HG02981 (cell line): ENCODE data around the gene TF.

Source experiments
- ATAC-seq: cut with Tn5 transposase; IDR thresholded peaks from one replicate; pipeline ENCODE4 v1.9.1; 2021; ENCODE audit warnings: mild to moderate bottlenecking, moderate library complexity; ENCODE audit not compliant: unreplicated experiment

TF gene

GRCh38 chr3:133746712-133747066 is 496 bp downstream of the TF start:
- ATAC-seq, result no peak

- no peak for ATAC-seq
Measured at GRCh38 chr3:133747373-133747772, 1.2 kb downstream of the TF start.

DNA sequence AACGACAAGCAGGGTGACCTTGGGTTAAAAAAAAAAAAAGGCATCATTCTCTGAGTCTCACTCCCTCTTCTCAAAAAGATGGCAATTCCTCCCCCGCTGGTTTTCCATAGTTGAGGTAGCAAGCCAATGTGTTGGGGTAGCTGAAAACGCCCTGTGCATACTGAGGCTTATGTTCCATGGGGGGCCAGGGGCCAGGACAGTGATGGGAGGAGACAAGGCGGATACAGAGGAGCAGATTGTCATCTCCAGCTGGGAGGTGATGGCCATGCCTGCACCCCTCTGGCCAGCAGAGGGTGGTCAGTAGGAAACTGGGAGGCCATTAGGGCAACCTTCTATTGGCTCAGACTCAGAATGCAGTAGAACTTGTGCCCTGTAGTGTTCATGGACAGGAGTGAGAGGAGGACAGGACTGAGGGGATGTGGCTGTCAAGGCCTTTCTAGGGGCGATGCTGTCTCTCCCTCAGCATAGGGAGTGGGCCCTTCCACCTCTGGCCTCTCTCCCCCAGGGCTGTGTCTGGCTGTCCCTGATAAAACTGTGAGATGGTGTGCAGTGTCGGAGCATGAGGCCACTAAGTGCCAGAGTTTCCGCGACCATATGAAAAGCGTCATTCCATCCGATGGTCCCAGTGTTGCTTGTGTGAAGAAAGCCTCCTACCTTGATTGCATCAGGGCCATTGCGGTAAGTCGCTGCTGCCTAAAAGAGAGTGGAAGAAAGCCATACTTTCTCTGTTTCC is 1.9 kb downstream of the TF start:
- ATAC-seq, result no peak

DNA sequence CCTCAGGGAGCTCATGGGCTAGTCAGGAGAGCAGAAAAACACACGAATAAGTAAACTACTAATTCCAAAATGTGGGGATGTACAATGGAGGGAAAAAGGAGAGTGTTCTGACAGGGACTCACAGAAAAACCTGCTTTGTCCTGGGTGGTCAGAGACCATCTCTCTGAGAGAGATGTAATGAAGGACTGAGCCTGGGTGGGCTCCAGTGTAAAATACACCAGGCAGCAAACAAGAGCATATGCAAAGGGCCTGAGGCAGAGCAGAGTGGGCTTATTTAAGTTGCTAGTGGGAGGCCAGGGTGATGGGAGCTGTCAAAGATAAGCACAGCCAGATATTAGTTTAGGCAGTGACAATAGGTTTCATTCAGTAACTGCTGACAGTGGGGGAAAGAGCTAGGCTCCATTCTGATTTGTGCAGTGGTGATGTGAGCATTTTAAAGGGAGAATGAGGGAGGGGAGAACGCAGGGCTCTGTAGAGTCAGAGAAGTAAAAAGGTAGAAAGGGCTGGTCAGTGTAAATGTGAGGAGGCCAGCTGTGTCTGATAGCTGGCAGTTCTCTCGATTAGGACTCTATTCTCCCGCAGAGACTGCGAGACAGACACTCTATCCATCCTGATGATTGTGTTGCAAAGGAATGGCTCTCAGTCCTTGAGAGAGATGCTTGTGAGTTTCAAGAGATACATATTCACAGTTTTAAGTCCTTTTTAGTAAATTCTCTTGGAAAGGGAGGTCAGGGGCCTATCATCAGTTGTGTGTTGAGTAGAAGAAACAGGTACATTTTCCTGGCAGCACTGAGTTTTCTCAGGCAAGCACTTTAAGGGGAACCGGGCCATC is 3.5 kb downstream of the TF start:
- no peak for ATAC-seq

GRCh38 chr3:133750259-133750656 is 4.1 kb downstream of the TF start:
- no peak for ATAC-seq

DNA sequence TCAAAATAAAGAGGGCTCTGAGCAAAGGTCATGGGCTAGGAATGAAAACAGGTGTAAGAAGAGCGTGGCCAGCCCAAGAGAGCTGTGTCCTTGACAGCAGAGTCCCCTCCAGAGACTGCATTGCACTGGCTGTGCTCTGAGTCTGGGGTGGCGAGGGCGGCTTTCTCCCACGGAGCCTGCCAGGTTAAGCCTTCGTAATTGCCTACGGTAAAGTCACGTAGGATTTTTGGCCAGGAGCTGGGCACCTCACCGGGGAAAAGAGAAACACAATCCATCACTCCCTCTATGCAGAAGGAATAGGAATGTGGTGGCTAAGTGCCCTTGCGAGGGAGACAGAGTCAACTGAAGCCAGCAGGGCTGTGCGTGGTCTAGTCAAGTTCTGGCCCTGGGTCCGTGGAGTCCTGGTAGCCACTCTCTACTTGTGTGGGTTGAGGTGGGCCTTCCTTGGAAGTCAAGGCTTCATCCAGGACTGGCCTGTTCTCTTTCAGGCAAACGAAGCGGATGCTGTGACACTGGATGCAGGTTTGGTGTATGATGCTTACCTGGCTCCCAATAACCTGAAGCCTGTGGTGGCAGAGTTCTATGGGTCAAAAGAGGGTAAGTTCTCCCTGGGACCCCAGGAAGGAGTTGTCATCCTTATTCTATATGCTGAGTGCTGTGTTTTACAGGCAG is 7.0 kb downstream of the TF start:
- no peak for ATAC-seq

DNA sequence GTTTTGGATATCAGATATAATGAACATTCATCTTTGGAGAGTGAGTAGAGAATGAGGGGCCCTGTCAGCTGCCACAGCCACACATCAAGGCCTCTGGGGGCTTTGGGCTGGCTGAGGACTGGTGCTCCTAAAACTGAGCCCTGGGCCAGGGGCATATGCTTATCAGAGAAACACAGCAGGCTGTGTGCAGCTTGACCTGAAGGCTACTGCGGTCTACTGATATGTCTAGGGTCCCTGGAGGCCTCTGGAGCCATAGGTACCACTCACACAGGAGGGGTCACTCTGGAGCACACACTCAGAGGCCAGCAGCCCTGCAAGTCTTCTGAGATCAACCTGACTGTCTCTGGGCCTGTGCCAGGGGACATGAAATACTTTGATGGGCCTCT is 7.6 kb downstream of the TF start:
- ATAC-seq, result no peak

- no peak for ATAC-seq
Measured at GRCh38 chr3:133754455-133754854, 8.3 kb downstream of the TF start.

- ATAC-seq, result no peak
Measured at GRCh38 chr3:133754973-133755828, 9.0 kb downstream of the TF start.

GRCh38 chr3:133756716-133757694 is 10.8 kb downstream of the TF start:
- ATAC-seq, result no peak

DNA sequence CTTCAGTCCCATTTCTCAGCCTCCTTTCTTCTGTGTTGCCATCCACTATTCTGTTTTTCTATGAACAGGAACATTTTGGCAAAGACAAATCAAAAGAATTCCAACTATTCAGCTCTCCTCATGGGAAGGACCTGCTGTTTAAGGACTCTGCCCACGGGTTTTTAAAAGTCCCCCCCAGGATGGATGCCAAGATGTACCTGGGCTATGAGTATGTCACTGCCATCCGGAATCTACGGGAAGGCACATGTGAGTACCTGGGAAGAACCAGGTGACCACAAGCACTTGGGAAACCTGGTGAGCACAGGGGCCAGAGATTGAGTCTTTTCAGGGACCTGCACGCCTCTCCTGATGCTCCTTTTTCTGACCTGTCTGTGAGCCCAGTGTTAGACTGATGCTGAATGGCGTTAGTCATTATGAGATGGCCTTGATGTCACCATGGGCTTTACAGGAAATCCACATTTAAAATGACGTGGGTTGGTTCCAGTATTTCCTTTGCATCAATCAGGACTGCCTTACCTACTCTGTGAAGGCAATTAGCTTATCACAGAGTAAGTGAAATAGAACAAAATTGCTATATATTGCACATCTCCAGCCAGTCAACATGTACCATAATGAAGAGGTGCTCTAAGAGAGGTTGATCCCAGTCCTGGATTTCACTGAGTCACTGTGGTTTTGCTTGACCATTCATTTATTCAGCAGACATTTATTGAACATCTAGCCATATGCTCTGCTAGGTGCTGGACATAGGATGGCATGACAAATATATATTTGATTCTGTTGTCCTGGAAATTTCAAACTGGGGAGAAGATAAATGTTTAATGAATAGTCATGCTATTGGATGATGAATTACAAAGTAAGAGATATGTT is 11.7 kb downstream of the TF start:
- ATAC-seq, result no peak

DNA sequence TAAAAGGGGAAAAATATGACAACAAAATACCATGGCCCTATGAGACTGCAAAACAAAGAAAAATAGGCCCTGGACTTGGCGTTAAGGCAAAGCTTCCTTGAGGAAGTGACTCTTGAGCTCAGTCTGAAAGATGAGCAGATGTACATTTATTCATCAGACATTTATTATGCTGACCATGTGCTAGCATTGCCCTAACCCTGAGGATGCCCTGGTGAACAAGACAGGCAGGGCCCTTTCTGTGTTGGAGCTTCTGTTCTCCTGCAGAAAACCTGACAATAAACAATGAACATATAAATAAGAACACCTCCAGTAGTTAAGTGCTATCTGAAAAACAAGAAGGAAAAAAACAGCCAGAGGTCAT is 12.4 kb downstream of the TF start:
- no peak for ATAC-seq

- ATAC-seq, result no peak
Measured at GRCh38 chr3:133758964-133759739, 13.0 kb downstream of the TF start.

- no peak for ATAC-seq
Measured at GRCh38 chr3:133759740-133760305, 13.6 kb downstream of the TF start.

- ATAC-seq, result no peak
Measured at GRCh38 chr3:133760916-133761315, 14.7 kb downstream of the TF start.

DNA sequence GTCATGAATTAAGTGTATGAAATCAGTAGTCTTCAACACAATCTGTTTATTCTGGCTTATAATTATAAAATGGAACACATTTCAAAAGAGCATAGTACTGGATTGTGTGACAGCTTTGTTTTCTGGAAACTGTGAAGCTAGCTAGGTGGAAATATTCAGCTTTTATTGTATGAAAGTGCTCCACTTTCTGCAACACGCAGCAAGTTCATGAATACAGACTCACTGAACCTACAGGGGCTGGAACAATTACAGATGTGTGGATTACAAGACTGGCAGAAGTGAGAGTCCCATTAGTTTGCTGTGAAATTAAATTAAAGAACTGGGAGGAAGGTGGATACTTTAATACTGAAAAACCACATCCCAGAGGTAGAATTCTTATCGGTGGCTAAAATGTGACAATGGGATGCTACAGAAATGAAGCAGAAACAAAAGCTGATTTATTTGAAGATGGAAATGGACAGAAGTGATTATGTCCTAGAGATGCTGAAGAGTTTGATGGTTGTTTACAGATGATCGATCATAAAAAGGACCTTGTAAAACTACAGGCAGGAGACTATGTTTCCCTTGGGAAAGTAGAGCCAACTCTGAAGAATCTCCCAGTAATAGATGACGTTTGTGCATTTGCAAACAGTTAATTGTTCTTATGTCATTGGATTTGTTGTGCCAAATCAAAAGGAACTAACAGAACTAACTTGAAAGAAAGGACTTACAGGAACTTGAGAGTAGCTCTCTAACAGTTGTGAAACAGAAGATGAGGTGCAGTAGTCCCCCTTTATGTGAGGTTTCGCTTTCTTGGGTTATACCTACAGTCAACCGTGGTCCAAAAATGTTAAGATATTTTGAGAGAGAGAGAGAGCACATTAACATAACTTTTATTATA is 15.7 kb downstream of the TF start:
- ATAC-seq, result no peak

- no peak for ATAC-seq
Measured at GRCh38 chr3:133762539-133762938, 16.3 kb downstream of the TF start.
